Spinal cord (tissue), 10 donors: Measurements from ENCODE around the gene LRRC56. TPM values are rescaled to one million over a fixed set of nuclear protein-coding genes. Genes with fewer than 3 reads are reported as not detected.

Experiments
- DNase-seq, 6 donors: peaks; one replicate each; pipeline versions ENCODE4 v3.0.0 to v3.0.0-alpha.2; 2013 to 2015; ENCODE audit warnings: low spot score in 6 of 6, low read depth in 4 of 6
- H3K27ac ChIP-seq: one replicate; pipeline ENCODE4 v1.5.1; 2013; ENCODE audit warnings: low read depth, low read length, control low read depth
- H3K27me3 ChIP-seq: one replicate; pipeline ENCODE4 v1.6.1; 2013; ENCODE audit warnings: low read length; ENCODE audit not compliant: control insufficient read depth, insufficient read depth
- H3K36me3 ChIP-seq: one replicate; pipeline ENCODE4 v1.6.1; 2013; ENCODE audit warnings: low read length; ENCODE audit not compliant: control insufficient read depth, insufficient read depth
- H3K4me1 ChIP-seq: one replicate; pipeline ENCODE4 v1.6.1; 2013; ENCODE audit warnings: low read length; ENCODE audit not compliant: control insufficient read depth, insufficient read depth
- H3K4me3 ChIP-seq: one replicate; pipeline ENCODE4 v1.5.1; 2013; ENCODE audit warnings: low read depth, low read length, control low read depth
- H3K9me3 ChIP-seq: one replicate; pipeline ENCODE4 v1.6.1; 2013; ENCODE audit warnings: low read length; ENCODE audit not compliant: control insufficient read depth, insufficient read depth
- WGBS: methylation state at CpG from one replicate; pipeline ENCODE4 v1.1.5; 2013; ENCODE audit warnings: missing lambda C conversion rate; ENCODE audit not compliant: insufficient coverage; 5-methylcytosine and 5-hydroxymethylcytosine counted together
- polyA plus RNA-seq, 2 donors: library from polyadenylated mRNA; unstranded; fragments of 120-200 nt; gene quantifications; one replicate each; pipeline ENCODE4 v1.2.1, GENCODE V29; 2013; ENCODE audit not compliant: insufficient read length in 2 of 2
- total RNA-seq, 2 donors: library from RNA; depleted of rRNA in 1 of 2; stranded (reverse); fragments of 120-200 nt in 1 of 2; fragments of >200 nt in 1 of 2; gene quantifications; one replicate each; pipeline versions ENCODE4 v1.2.3 to v1.2.4, GENCODE V29; 2013 to 2014
- donor health status: healthy.

The LRRC56 gene
- total and polyA plus RNA-seq, 4 donors, result 1.8 to 8.0 (median 4.7) TPM

- Histone ChIP-seq H3K27me3 (peaks cover 22% of the 10 kb centered on the region), H3K4me1 (peaks cover 29% of the 10 kb centered on the region), H3K4me3 (no peak overlapping the region), H3K27ac (no peak overlapping the region), H3K9me3 (no peaks in the 10 kb centered on the region), H3K36me3 (peaks cover 40% of the 10 kb centered on the region)
- 84% methylated on average over 8 of the region's 8 CpGs for WGBS
- DNase-seq, result no peak
Measured at GRCh38 chr11:539971-540481, 2.7 kb downstream of the LRRC56 start.

DNA sequence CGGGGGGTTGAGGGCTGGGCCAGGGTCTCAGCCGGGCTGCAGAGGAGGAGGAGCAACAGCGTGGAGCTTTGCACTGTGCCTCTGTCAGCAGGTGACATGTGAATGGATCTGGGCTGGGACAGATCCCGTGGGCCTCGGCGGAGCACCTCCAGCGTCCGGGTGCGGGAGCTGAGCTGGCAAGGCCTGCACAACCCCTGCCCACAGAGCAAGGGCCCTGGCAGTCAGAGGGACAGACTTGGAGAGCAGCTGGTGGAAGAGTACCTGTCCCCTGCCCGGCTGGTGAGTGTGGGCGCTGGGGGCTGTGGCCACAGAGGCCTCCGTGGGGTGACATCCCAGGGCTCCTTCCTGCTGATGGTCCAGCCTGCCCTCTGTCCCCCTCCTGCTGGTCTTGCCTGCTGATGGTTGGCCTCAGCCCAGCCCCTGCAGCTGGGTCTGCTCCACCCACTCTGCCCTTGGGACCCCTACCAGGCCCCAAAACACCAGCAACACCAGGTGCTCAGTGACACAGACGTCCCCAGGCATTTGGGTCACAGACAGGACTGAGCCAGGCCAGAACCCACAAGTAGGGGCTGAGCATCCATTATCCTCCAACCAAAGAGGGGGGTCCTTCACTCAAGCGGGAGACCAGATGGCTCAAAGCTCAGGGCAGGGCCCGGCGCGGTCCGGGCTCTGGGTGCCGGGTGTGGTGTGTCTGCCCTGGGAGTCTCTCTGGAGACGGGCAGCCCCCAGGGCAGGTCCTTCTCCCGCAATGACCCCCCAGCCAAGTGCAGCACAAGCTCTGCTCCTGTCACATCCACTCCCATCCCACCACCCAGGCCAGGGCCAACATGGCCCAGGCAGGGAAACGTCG, 3.5 kb downstream of the LRRC56 start:
- H3K36me3 ChIP-seq, result peaks cover 46% of the 10 kb centered on the region
- H3K9me3 ChIP-seq, result no peaks in the 10 kb centered on the region
- no peak for DNase-seq
- peaks cover 22% of the 10 kb centered on the region for H3K27me3 ChIP-seq
- WGBS, result 64% methylated on average over 15 of the region's 23 CpGs
- peaks cover 29% of the 10 kb centered on the region for H3K4me1 ChIP-seq
- no peak overlapping the region for H3K4me3 ChIP-seq
- no peak overlapping the region for H3K27ac ChIP-seq

GRCh38 chr11:541433-541885, 4.1 kb downstream of the LRRC56 start:
- Histone ChIP-seq H3K27ac (no peak overlapping the region), H3K4me1 (peaks cover 23% of the 10 kb centered on the region), H3K36me3 (peaks cover 46% of the 10 kb centered on the region), H3K9me3 (no peaks in the 10 kb centered on the region), H3K27me3 (peaks cover 19% of the 10 kb centered on the region), H3K4me3 (no peak overlapping the region)
- WGBS, result 95% methylated on average over 17 of the region's 20 CpGs
- DNase-seq, result no peak

- Histone ChIP-seq H3K4me1 (no peaks in the 10 kb centered on the region), H3K4me3 (no peak overlapping the region), H3K27me3 (no peaks in the 10 kb centered on the region), H3K27ac (no peak overlapping the region), H3K36me3 (peaks cover 48% of the 10 kb centered on the region), H3K9me3 (no peaks in the 10 kb centered on the region)
- DNase-seq, result no peak
- WGBS, result 93% methylated on average over 5 of the region's 5 CpGs
Measured at GRCh38 chr11:544817-545166, 7.5 kb downstream of the LRRC56 start.

GRCh38 chr11:545171-545570, 7.8 kb downstream of the LRRC56 start:
- no peaks in the 10 kb centered on the region for H3K27me3 ChIP-seq
- no peaks in the 10 kb centered on the region for H3K4me1 ChIP-seq
- 88% methylated on average over 11 of the region's 11 CpGs for WGBS
- H3K36me3 ChIP-seq, result peaks cover 50% of the 10 kb centered on the region
- H3K4me3 ChIP-seq, result no peak overlapping the region
- no peaks in the 10 kb centered on the region for H3K9me3 ChIP-seq
- no peak for DNase-seq
- no peak overlapping the region for H3K27ac ChIP-seq

- DNase-seq, result no peak
- Histone ChIP-seq H3K4me1 (no peaks in the 10 kb centered on the region), H3K9me3 (no peaks in the 10 kb centered on the region), H3K36me3 (peaks cover 64% of the 10 kb centered on the region), H3K27me3 (peaks cover 1% of the 10 kb centered on the region), H3K4me3 (no peak overlapping the region), H3K27ac (no peak overlapping the region)
- 84% methylated on average over 31 of the region's 32 CpGs for WGBS
Measured at GRCh38 chr11:548700-549603, 11.6 kb downstream of the LRRC56 start.

- peaks cover 9% of the 10 kb centered on the region for H3K27me3 ChIP-seq
- no peak overlapping the region for H3K4me3 ChIP-seq
- peaks cover 9% of the 10 kb centered on the region for H3K4me1 ChIP-seq
- no peak for DNase-seq
- peaks cover 55% of the 10 kb centered on the region for H3K36me3 ChIP-seq
- no peak overlapping the region for H3K27ac ChIP-seq
- H3K9me3 ChIP-seq, result no peaks in the 10 kb centered on the region
- 89% methylated on average over 25 of the region's 25 CpGs for WGBS
Measured at GRCh38 chr11:550021-550745, 12.9 kb downstream of the LRRC56 start.

DNA sequence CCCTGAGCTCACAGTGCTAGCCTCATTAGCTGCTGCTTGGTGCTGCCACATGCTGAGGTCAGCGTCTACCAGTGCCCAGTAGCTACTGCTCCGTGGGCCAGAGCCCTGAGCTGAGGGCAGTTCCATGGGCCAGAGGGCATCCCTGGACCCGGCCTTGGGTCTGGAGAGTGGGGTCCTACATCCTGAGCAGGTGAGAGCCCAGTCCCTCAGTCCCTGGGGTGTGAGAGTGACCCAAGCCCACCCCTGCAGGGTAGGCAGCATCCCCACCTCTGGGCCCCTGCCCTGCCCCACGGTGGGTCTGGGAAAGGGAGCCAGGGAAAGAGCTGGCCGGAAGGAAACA, 13.4 kb downstream of the LRRC56 start:
- H3K27ac ChIP-seq, result no peak overlapping the region
- peaks cover 14% of the 10 kb centered on the region for H3K27me3 ChIP-seq
- WGBS, result 75% methylated on average over 3 of the region's 5 CpGs
- no peak for DNase-seq
- no peaks in the 10 kb centered on the region for H3K9me3 ChIP-seq
- peaks cover 51% of the 10 kb centered on the region for H3K36me3 ChIP-seq
- no peak overlapping the region for H3K4me3 ChIP-seq
- H3K4me1 ChIP-seq, result peaks cover 10% of the 10 kb centered on the region

DNA sequence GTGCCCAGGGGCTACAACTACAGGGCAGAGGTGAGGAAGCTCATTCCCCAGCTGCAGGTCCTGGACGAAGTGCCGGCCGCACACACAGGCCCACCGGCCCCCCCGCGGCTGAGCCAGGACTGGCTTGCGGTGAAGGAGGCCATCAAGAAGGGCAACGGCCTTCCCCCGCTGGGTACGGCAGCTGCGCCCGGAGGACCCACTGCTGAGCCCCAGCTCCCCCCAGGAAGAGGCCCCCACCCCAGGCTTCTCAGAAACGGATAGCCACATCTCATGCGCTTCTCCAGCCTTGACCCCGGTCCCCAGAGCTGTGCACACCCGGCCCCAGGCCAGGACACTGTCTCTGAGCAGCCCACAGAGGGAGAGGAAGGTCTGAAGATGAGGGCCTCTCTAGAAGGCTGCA, 13.8 kb downstream of the LRRC56 start:
- H3K27ac ChIP-seq, result no peak overlapping the region
- peaks cover 51% of the 10 kb centered on the region for H3K36me3 ChIP-seq
- H3K4me1 ChIP-seq, result peaks cover 11% of the 10 kb centered on the region
- WGBS, result 64% methylated on average over 15 of the region's 16 CpGs
- no peaks in the 10 kb centered on the region for H3K9me3 ChIP-seq
- peaks cover 16% of the 10 kb centered on the region for H3K27me3 ChIP-seq
- no peak for DNase-seq
- H3K4me3 ChIP-seq, result no peak overlapping the region
